Measurements from ENCODE around the gene NR1H2.

NR1H2 gene

GRCh38 chr19:50417111-50418081 lies 41.1 kb downstream of the NR1H2 start:
- Mint-ChIP-seq H3K4me3 (no peak overlapping the region), H3K9me3 (ENCODE audit: low read depth) (peaks cover 2% of the 10 kb centered on the region), H3K36me3 (peaks cover 2% of the 10 kb centered on the region), H3K27me3 (peaks cover 17% of the 10 kb centered on the region), H3K4me1 (ENCODE audit: low read depth) (peaks cover 12% of the 10 kb centered on the region), H3K27ac (no peak overlapping the region)

- H3K27ac Mint-ChIP-seq, result no peak within 1 kb of the TSS
- no peak within 1 kb of the TSS for H3K4me3 Mint-ChIP-seq
- peaks cover 2% of the 10 kb centered on the region for H3K36me3 Mint-ChIP-seq
- peaks cover 17% of the 10 kb centered on the region for H3K27me3 Mint-ChIP-seq
- H3K9me3 Mint-ChIP-seq (ENCODE audit: low read depth), result peaks cover 2% of the 10 kb centered on the region
- H3K4me1 Mint-ChIP-seq (ENCODE audit: low read depth), result peaks cover 12% of the 10 kb centered on the region
Observed at GRCh38 chr19:50418176-50419021, 42.1 kb downstream of the NR1H2 start, which contains the start of gene SPIB. SPIB (plus strand) TSS chr19:50418938; CDS start chr19:50418963, 25 bp downstream.

- peaks cover 2% of the 10 kb centered on the region for H3K36me3 Mint-ChIP-seq
- peaks cover 17% of the 10 kb centered on the region for H3K27me3 Mint-ChIP-seq
- no peak overlapping the region for H3K27ac Mint-ChIP-seq
- peaks cover 2% of the 10 kb centered on the region for H3K9me3 Mint-ChIP-seq (ENCODE audit: low read depth)
- no peak overlapping the region for H3K4me3 Mint-ChIP-seq
- peaks cover 12% of the 10 kb centered on the region for H3K4me1 Mint-ChIP-seq (ENCODE audit: low read depth)
Observed at GRCh38 chr19:50419022-50419579, 42.8 kb downstream of the NR1H2 start.

- no peak overlapping the region for H3K27ac Mint-ChIP-seq
- H3K27me3 Mint-ChIP-seq, result peaks cover 17% of the 10 kb centered on the region
- peaks cover 2% of the 10 kb centered on the region for H3K36me3 Mint-ChIP-seq
Observed at GRCh38 chr19:50419580-50420035, 43.4 kb downstream of the NR1H2 start.

GRCh38 chr19:50420127-50420526 lies 43.9 kb downstream of the NR1H2 start:
- Mint-ChIP-seq H3K4me3 (no peak overlapping the region), H3K27ac (no peak overlapping the region), H3K9me3 (ENCODE audit: low read depth) (peaks cover 2% of the 10 kb centered on the region), H3K27me3 (peaks cover 17% of the 10 kb centered on the region), H3K36me3 (peaks cover 2% of the 10 kb centered on the region), H3K4me1 (ENCODE audit: low read depth) (peaks cover 12% of the 10 kb centered on the region)

More at GRCh38 chr19:50419580-50420035, 43.4 kb downstream of the NR1H2 start:
- Mint-ChIP-seq H3K4me1 (ENCODE audit: low read depth) (peaks cover 12% of the 10 kb centered on the region), H3K9me3 (ENCODE audit: low read depth) (peaks cover 2% of the 10 kb centered on the region), H3K4me3 (no peak overlapping the region)

GRCh38 chr19:50420808-50421207 lies 44.6 kb downstream of the NR1H2 start:
- no peak overlapping the region for H3K27ac Mint-ChIP-seq
- peaks cover 17% of the 10 kb centered on the region for H3K27me3 Mint-ChIP-seq
- H3K36me3 Mint-ChIP-seq, result peaks cover 2% of the 10 kb centered on the region
- peaks cover 2% of the 10 kb centered on the region for H3K9me3 Mint-ChIP-seq (ENCODE audit: low read depth)
- H3K4me1 Mint-ChIP-seq (ENCODE audit: low read depth), result peaks cover 12% of the 10 kb centered on the region
- H3K4me3 Mint-ChIP-seq, result no peak overlapping the region

GRCh38 chr19:50422397-50423278 lies 46.4 kb downstream of the NR1H2 start:
- H3K27me3 Mint-ChIP-seq, result peaks cover 17% of the 10 kb centered on the region
- H3K36me3 Mint-ChIP-seq, result peaks cover 2% of the 10 kb centered on the region
- no peak overlapping the region for H3K4me3 Mint-ChIP-seq

GRCh38 chr19:50423279-50424113 lies 47.2 kb downstream of the NR1H2 start:
- H3K9me3 Mint-ChIP-seq (ENCODE audit: low read depth), result peaks cover 2% of the 10 kb centered on the region
- peaks cover 14% of the 10 kb centered on the region for H3K4me1 Mint-ChIP-seq (ENCODE audit: low read depth)
- H3K4me3 Mint-ChIP-seq, result no peak overlapping the region

More at GRCh38 chr19:50422397-50423278, 46.4 kb downstream of the NR1H2 start:
- Mint-ChIP-seq H3K9me3 (ENCODE audit: low read depth) (peaks cover 2% of the 10 kb centered on the region), H3K27ac (no peak overlapping the region), H3K4me1 (ENCODE audit: low read depth) (peaks cover 14% of the 10 kb centered on the region)

GRCh38 chr19:50425581-50425980 lies 49.3 kb downstream of the NR1H2 start:
- H3K9me3 Mint-ChIP-seq (ENCODE audit: low read depth), result peaks cover 2% of the 10 kb centered on the region
- H3K4me1 Mint-ChIP-seq (ENCODE audit: low read depth), result peaks cover 6% of the 10 kb centered on the region
- no peak overlapping the region for H3K4me3 Mint-ChIP-seq
- H3K36me3 Mint-ChIP-seq, result peaks cover 2% of the 10 kb centered on the region
- no peak overlapping the region for H3K27ac Mint-ChIP-seq
- peaks cover 10% of the 10 kb centered on the region for H3K27me3 Mint-ChIP-seq

More at GRCh38 chr19:50423279-50424113, 47.2 kb downstream of the NR1H2 start:
- no peak overlapping the region for H3K27ac Mint-ChIP-seq
- peaks cover 2% of the 10 kb centered on the region for H3K36me3 Mint-ChIP-seq
- H3K27me3 Mint-ChIP-seq, result peaks cover 17% of the 10 kb centered on the region

- H3K27ac Mint-ChIP-seq, result no peak overlapping the region
- peaks cover 4% of the 10 kb centered on the region for H3K27me3 Mint-ChIP-seq
- H3K4me1 Mint-ChIP-seq (ENCODE audit: low read depth), result peaks cover 15% of the 10 kb centered on the region
- H3K4me3 Mint-ChIP-seq, result peak overlapping the region; percentile 57
- H3K36me3 Mint-ChIP-seq, result no peaks in the 10 kb centered on the region
- H3K9me3 Mint-ChIP-seq (ENCODE audit: low read depth), result no peaks in the 10 kb centered on the region
Observed at GRCh38 chr19:50427318-50427925, 51.2 kb downstream of the NR1H2 start.

GRCh38 chr19:50427997-50428425 lies 51.8 kb downstream of the NR1H2 start:
- peaks cover 15% of the 10 kb centered on the region for H3K4me1 Mint-ChIP-seq (ENCODE audit: low read depth)
- H3K4me3 Mint-ChIP-seq, result no peak overlapping the region
- H3K36me3 Mint-ChIP-seq, result no peaks in the 10 kb centered on the region
- peaks cover 5% of the 10 kb centered on the region for H3K27me3 Mint-ChIP-seq
- H3K9me3 Mint-ChIP-seq (ENCODE audit: low read depth), result no peaks in the 10 kb centered on the region
- H3K27ac Mint-ChIP-seq, result no peak overlapping the region

- Mint-ChIP-seq H3K4me3 (peak overlapping the region; percentile 51), H3K27ac (no peak overlapping the region)
Observed at GRCh38 chr19:50428772-50429463, 52.7 kb downstream of the NR1H2 start.

More at GRCh38 chr19:50428772-50429463, 52.7 kb downstream of the NR1H2 start:
- Mint-ChIP-seq H3K9me3 (ENCODE audit: low read depth) (no peaks in the 10 kb centered on the region), H3K36me3 (no peaks in the 10 kb centered on the region), H3K4me1 (ENCODE audit: low read depth) (peaks cover 15% of the 10 kb centered on the region), H3K27me3 (peaks cover 7% of the 10 kb centered on the region)

Measured in activated naive CD8-positive, alpha-beta T cell (primary cell).